ENCODE measurements around the gene ITGA8.

DNA sequence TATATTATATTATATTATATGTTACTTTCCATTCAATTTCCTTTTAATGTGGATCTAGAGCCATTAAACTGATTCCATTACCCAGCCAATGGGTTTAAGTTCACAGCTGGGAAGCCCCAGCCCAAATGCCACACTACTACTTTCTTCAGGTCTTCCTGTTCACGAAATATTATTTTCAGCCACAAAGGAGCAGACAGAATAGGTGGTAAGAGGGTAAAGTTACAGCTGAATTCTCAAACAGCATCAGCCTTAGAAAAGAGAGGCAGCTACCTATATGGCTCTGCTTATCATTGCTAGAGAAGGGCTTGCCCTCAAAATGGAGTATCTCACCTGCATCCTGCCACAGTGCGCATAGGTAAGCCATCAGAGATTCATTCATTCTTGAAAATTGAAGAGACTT is 128.3 kb downstream of the ITGA8 start:
- TF ChIP-seq EZH2 (IDR thresholded peaks at IDR 0.05) (no peak), EZH2phosphoT487 (IDR thresholded peaks at IDR 0.05; ENCODE audit: borderline replicate concordance) (no peak)
- TF ChIP-seq, protein P1, sequence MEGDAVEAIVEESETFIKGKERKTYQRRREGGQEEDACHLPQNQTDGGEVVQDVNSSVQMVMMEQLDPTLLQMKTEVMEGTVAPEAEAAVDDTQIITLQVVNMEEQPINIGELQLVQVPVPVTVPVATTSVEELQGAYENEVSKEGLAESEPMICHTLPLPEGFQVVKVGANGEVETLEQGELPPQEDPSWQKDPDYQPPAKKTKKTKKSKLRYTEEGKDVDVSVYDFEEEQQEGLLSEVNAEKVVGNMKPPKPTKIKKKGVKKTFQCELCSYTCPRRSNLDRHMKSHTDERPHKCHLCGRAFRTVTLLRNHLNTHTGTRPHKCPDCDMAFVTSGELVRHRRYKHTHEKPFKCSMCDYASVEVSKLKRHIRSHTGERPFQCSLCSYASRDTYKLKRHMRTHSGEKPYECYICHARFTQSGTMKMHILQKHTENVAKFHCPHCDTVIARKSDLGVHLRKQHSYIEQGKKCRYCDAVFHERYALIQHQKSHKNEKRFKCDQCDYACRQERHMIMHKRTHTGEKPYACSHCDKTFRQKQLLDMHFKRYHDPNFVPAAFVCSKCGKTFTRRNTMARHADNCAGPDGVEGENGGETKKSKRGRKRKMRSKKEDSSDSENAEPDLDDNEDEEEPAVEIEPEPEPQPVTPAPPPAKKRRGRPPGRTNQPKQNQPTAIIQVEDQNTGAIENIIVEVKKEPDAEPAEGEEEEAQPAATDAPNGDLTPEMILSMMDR (IDR thresholded peaks at IDR 0.05 in 2 of 3, conservative IDR thresholded peaks at IDR 0.05 in 1 of 3; ENCODE audit: borderline replicate concordance in 1 of 3, insufficient read depth in 1 of 3, low read depth in 2 of 3, low read length in 2 of 3): no peak
